HCT116 (cell line): ENCODE data around the gene FCRL6. TPM values are rescaled to one million over a fixed set of nuclear protein-coding genes. Genes with fewer than 3 reads are reported as not detected.

Experiments used
- ATAC-seq: fragments of 200-7000 bp; cut with Tn5 transposase; 2 replicates; pipeline ENCODE4 v1.9.1; 2020; ENCODE audit warnings: mild to moderate bottlenecking, moderate library complexity
- BruUV-seq: library from RNA; stranded (reverse); fragments of 400-500 nt; replicated peaks from 2 replicates; lab custom pipeline; 2021; lab: Mats Ljungman, UMichigan
- CTCF ChIA-PET: fragments of 300-600 bp; sonication (Branson Sonifier 250); formaldehyde crosslinking; loops from one replicate; lab custom pipeline; 2021; ENCODE audit warnings: antibody characterized with exemption; lab: Charles Lee
- POLR2A ChIA-PET: fragments of 300-600, 350-600 bp; sonication (Branson Sonifier 250); formaldehyde crosslinking; loops from one replicate; lab custom pipeline; 2021; ENCODE audit warnings: antibody characterized with exemption; lab: Charles Lee
- RAD21 ChIA-PET, 2 experiments: fragments of 300-600 bp; sonication (Branson Sonifier 250); formaldehyde crosslinking; loops; one replicate each; lab custom pipeline; 2023; ENCODE audit warnings: low total read pairs in 2 of 2; ENCODE audit not compliant: uncharacterized antibody in 2 of 2, unreplicated experiment in 2 of 2, low non-redundant PET in 1 of 2; lab: Charles Lee
- DNase-seq: peaks from one replicate; pipeline ENCODE4 v3.0.0-alpha.2; 2010; ENCODE audit warnings: low read depth, low spot score
- H2AFZ ChIP-seq: fragments of 200-600 bp; shearing (Covaris generic), sonication (generic); 2 replicates; pipeline ENCODE4 v1.6.1; 2017; ENCODE audit warnings: low read depth, mixed run types, mixed read lengths, antibody characterized with exemption, low read length; ENCODE audit not compliant: poor library complexity, severe bottlenecking
- H3K27ac ChIP-seq: 2 replicates; pipeline ENCODE4 v1.5.1; 2012; ENCODE audit warnings: low read depth, low read length
- H3K27me3 ChIP-seq: fragments of 200-600 bp; sonication (generic); 2 replicates; pipeline ENCODE4 v1.6.1; 2016; ENCODE audit warnings: mixed run types, low read length, mixed read lengths; ENCODE audit not compliant: insufficient read depth
- H3K36me3 ChIP-seq, 2 experiments: fragments of 200-500 bp in 1 of 2; fragments of 200-600 bp in 1 of 2; sonication (Bioruptor generic) in 1 of 2; sonication (generic) in 1 of 2; 2 replicates each; pipeline versions ENCODE4 v1.5.1 to v1.6.1; 2014 to 2016; ENCODE audit warnings: low read length in 2 of 2, inconsistent platforms in 1 of 2, mixed read lengths in 1 of 2, mixed run types in 1 of 2; ENCODE audit not compliant: insufficient read depth in 2 of 2, control insufficient read depth in 1 of 2
- H3K4me1 ChIP-seq, 2 experiments: fragments of 200-600 bp in 1 of 2; sonication (generic) in 1 of 2; 2 replicates each; pipeline versions ENCODE4 v1.5.1 to v1.6.1; 2012 to 2017; ENCODE audit warnings: low read length in 2 of 2, inconsistent platforms in 1 of 2, mild to moderate bottlenecking in 1 of 2, mixed read lengths in 1 of 2, mixed run types in 1 of 2, moderate library complexity in 1 of 2; ENCODE audit not compliant: insufficient read depth in 2 of 2, control insufficient read depth in 1 of 2
- H3K4me2 ChIP-seq: fragments of 200-600 bp; sonication (generic); 2 replicates; pipeline ENCODE4 v1.6.1; 2017; ENCODE audit warnings: mixed run types, low read length, mixed read lengths
- H3K4me3 ChIP-seq, 2 experiments: fragments of 200-600 bp in 1 of 2; sonication (generic) in 1 of 2; replicated peaks in 1 of 2; 2 replicates each; pipeline ENCODE4 v1.5.1; 2011 to 2016; ENCODE audit warnings: low read length in 2 of 2, control low read depth in 1 of 2, low read depth in 1 of 2, mild to moderate bottlenecking in 1 of 2, mixed read lengths in 1 of 2, mixed run types in 1 of 2
- H3K79me2 ChIP-seq: fragments of 200-600 bp; sonication (generic); 2 replicates; pipeline ENCODE4 v1.6.1; 2017; ENCODE audit warnings: mild to moderate bottlenecking, mixed run types, low read length, moderate library complexity, mixed read lengths; ENCODE audit not compliant: insufficient read depth
- H3K9ac ChIP-seq: fragments of 200-600 bp; sonication (generic); 2 replicates; pipeline ENCODE4 v1.6.1; 2016; ENCODE audit warnings: low read length, mixed read lengths
- H3K9me2 ChIP-seq: fragments of 200-600 bp; sonication (generic), shearing (Covaris generic); 2 replicates; pipeline ENCODE4 v1.6.1; 2017; ENCODE audit warnings: mixed run types, mild to moderate bottlenecking, moderate library complexity; ENCODE audit not compliant: insufficient read depth
- H3K9me3 ChIP-seq, 2 experiments: fragments of 200-500 bp in 1 of 2; fragments of 200-600 bp in 1 of 2; sonication (Bioruptor generic) in 1 of 2; sonication (generic) in 1 of 2; 2 replicates each; pipeline ENCODE4 v1.6.1; 2014 to 2017; ENCODE audit warnings: low read length in 2 of 2, mixed read lengths in 2 of 2, inconsistent platforms in 1 of 2, low read depth in 1 of 2, mild to moderate bottlenecking in 1 of 2, mixed run types in 1 of 2, moderate library complexity in 1 of 2; ENCODE audit not compliant: control insufficient read depth in 1 of 2, insufficient read depth in 1 of 2
- H4K20me1 ChIP-seq: fragments of 200-600 bp; sonication (generic), shearing (Covaris generic); 2 replicates; pipeline ENCODE4 v1.6.1; 2017; ENCODE audit warnings: mixed run types, mild to moderate bottlenecking, moderate library complexity; ENCODE audit not compliant: insufficient read depth
- CEBPB ChIP-seq: IDR thresholded peaks from 2 replicates; pipeline ENCODE4 v1.6.1; 2012; ENCODE audit warnings: low read depth
- FOSL1 ChIP-seq: IDR thresholded peaks from 2 replicates; pipeline ENCODE4 v1.6.1; 2012; ENCODE audit warnings: low read depth
- JUND ChIP-seq: IDR thresholded peaks from 2 replicates; pipeline ENCODE4 v1.6.1; 2012
- POLR2AphosphoS5 ChIP-seq: IDR thresholded peaks from 2 replicates; pipeline ENCODE4 v1.6.1; 2011; ENCODE audit warnings: mild to moderate bottlenecking, low read depth, low read length, moderate library complexity
- SIN3A ChIP-seq: IDR thresholded peaks from 2 replicates; pipeline ENCODE4 v1.6.1; 2012; ENCODE audit warnings: low read depth
- SP1 ChIP-seq: IDR thresholded peaks from 2 replicates; pipeline ENCODE4 v1.6.1; 2012; ENCODE audit warnings: low read depth
- intact Hi-C: fragments of 100-400 bp; cut with micrococcal nuclease; formaldehyde crosslinking; loops from 2 replicates; pipeline ENCODE4 v1.10.0; 2022
- total RNA-seq: library from RNA; stranded (reverse); gene quantifications from one replicate; pipeline ENCODE4 v1.2.1, GENCODE V29; 2021; ENCODE audit not compliant: unreplicated experiment
- TF ChIP-seq, protein P1 (sequence below), 3 experiments: fragments of 200-600 bp in 1 of 3; sonication (generic) in 1 of 3; IDR thresholded peaks in 2 of 3; conservative IDR thresholded peaks in 1 of 3; 2 replicates each; pipeline ENCODE4 v1.5.1; 2012 to 2017; ENCODE audit warnings: low read depth in 2 of 3, low read length in 2 of 3, antibody characterized with exemption in 1 of 3, borderline replicate concordance in 1 of 3, control low read depth in 1 of 3, mild to moderate bottlenecking in 1 of 3, mixed read lengths in 1 of 3, mixed run types in 1 of 3, moderate library complexity in 1 of 3; ENCODE audit not compliant: insufficient read depth in 1 of 3
- TF ChIP-seq, protein P2 (sequence below): IDR thresholded peaks from 2 replicates; pipeline ENCODE4 v1.6.1; 2012
- TF ChIP-seq, protein P3 (sequence below): IDR thresholded peaks from 2 replicates; pipeline ENCODE4 v1.6.1; 2012; ENCODE audit warnings: low read depth

The FCRL6 gene
- total RNA-seq, 1 experiment from 2014 or later: not detected

DNA sequence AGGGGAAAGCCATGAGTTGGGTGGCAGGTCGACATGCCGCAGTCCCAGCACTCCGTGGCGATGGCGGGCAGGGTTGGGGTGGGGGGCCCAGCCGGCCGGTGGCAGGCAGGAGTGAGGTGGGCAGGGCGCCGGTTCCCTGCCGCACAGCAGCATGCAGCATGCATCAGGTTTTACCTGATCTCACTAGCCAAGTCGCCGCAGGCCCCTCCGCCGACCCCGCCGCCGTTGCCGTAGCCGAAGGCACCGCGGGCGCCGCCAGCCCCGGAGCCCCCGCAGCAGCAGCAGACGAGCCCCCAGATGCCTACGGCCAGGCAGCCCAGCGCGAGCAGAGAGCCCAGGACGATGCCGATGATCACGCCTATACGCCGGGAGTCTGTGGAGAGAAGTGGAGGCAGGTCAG, 53.5 kb downstream of the FCRL6 start:
- ChIA-PET POLR2A (interaction anchor here (0.7 to 1.4 kb wide), 2 partner anchors 13 to 14 kb away, joined by 3 read pairs; no protein-coding TSS in a partner anchor), CTCF (no interaction called here), RAD21 (no interaction called here)
- BruUV-seq: no TSS peak
- no peak overlapping the region for H2AFZ ChIP-seq
- H3K36me3 ChIP-seq: no peaks in the 10 kb centered on the region
- peak overlapping the region in 1 of 2 experiments; percentile 74; a peak in 1 of 4 replicates for H3K4me3 ChIP-seq
- no peaks in the 10 kb centered on the region for H3K9me3 ChIP-seq
- TF ChIP-seq SP1 (no peak), POLR2AphosphoS5 (no peak), SIN3A (no peak), CEBPB (no peak), JUND (no peak), FOSL1 (no peak)
- TF ChIP-seq, protein P1, sequence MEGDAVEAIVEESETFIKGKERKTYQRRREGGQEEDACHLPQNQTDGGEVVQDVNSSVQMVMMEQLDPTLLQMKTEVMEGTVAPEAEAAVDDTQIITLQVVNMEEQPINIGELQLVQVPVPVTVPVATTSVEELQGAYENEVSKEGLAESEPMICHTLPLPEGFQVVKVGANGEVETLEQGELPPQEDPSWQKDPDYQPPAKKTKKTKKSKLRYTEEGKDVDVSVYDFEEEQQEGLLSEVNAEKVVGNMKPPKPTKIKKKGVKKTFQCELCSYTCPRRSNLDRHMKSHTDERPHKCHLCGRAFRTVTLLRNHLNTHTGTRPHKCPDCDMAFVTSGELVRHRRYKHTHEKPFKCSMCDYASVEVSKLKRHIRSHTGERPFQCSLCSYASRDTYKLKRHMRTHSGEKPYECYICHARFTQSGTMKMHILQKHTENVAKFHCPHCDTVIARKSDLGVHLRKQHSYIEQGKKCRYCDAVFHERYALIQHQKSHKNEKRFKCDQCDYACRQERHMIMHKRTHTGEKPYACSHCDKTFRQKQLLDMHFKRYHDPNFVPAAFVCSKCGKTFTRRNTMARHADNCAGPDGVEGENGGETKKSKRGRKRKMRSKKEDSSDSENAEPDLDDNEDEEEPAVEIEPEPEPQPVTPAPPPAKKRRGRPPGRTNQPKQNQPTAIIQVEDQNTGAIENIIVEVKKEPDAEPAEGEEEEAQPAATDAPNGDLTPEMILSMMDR (IDR thresholded peaks at IDR 0.05 in 2 of 3, conservative IDR thresholded peaks at IDR 0.05 in 1 of 3; ENCODE audit: borderline replicate concordance in 1 of 3, insufficient read depth in 1 of 3, low read depth in 2 of 3, low read length in 2 of 3): no peak
- TF ChIP-seq, protein P2, sequence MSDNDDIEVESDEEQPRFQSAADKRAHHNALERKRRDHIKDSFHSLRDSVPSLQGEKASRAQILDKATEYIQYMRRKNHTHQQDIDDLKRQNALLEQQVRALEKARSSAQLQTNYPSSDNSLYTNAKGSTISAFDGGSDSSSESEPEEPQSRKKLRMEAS: no peak
- TF ChIP-seq, protein P3, sequence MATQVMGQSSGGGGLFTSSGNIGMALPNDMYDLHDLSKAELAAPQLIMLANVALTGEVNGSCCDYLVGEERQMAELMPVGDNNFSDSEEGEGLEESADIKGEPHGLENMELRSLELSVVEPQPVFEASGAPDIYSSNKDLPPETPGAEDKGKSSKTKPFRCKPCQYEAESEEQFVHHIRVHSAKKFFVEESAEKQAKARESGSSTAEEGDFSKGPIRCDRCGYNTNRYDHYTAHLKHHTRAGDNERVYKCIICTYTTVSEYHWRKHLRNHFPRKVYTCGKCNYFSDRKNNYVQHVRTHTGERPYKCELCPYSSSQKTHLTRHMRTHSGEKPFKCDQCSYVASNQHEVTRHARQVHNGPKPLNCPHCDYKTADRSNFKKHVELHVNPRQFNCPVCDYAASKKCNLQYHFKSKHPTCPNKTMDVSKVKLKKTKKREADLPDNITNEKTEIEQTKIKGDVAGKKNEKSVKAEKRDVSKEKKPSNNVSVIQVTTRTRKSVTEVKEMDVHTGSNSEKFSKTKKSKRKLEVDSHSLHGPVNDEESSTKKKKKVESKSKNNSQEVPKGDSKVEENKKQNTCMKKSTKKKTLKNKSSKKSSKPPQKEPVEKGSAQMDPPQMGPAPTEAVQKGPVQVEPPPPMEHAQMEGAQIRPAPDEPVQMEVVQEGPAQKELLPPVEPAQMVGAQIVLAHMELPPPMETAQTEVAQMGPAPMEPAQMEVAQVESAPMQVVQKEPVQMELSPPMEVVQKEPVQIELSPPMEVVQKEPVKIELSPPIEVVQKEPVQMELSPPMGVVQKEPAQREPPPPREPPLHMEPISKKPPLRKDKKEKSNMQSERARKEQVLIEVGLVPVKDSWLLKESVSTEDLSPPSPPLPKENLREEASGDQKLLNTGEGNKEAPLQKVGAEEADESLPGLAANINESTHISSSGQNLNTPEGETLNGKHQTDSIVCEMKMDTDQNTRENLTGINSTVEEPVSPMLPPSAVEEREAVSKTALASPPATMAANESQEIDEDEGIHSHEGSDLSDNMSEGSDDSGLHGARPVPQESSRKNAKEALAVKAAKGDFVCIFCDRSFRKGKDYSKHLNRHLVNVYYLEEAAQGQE: no peak
- H3K27me3 ChIP-seq: no peaks in the 10 kb centered on the region
- H3K79me2 ChIP-seq: no peaks in the 10 kb centered on the region
- intact Hi-C loops: loop anchor here (2.0 kb wide), 1 partner anchor 35 kb away; no protein-coding TSS in a partner anchor
- H3K9ac ChIP-seq: no peak overlapping the region
- peak overlapping the region; percentile 96 for H3K4me2 ChIP-seq
- DNase-seq (no peak), ATAC-seq (no peak)
- no peaks in the 10 kb centered on the region for H4K20me1 ChIP-seq
- H3K4me1 ChIP-seq: peaks cover 21 to 32% of the 10 kb centered on the region in 2 experiments
- no peaks in the 10 kb centered on the region for H3K9me2 ChIP-seq
- H3K27ac ChIP-seq: no peak overlapping the region; the same call in 1 of the 2 replicates
